Measurements from ENCODE around the gene RXRB. TPM values are rescaled to one million over a fixed set of nuclear protein-coding genes. Genes with fewer than 3 reads are reported as not detected.

RXRB gene
- total and polyA plus RNA-seq, 2 of the 13 experiments (the other 11 are each of a cell fraction or from before 2014, with no cell fraction given) = 26.7 to 55.7 TPM

DNA sequence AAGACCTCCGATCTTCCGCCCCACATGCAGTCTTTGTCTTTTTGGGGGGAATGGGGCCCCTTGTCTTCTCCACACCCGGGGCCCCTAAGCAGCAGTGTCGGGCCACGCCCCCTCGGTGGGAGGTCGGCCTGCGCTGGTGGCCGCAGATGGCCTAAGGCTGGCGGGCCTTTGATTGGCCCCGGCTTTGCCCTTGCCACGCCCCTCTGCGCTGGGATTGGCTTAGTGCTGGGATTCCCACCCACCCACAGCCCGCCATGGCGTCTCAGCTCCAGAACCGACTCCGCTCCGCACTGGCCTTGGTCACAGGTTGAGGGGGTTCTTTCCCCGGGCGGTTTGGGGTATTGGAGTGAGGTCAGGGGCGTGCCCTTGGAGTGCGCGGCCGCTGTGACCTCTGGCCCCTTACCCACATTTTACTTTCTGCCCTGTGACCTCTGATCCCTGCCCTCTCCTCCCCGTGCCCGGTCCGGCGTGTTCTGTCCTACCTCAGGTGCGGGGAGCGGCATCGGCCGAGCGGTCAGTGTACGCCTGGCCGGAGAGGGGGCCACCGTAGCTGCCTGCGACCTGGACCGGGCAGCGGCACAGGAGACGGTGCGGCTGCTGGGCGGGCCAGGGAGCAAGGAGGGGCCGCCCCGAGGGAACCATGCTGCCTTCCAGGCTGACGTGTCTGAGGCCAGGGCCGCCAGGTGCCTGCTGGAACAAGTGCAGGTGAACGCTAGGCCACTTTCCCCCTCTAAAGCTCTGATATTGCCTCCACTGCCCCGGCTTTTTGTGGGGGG is 4.1 kb upstream of the RXRB start, which contains the start of gene HSD17B8 (continued):
- TF ChIP-seq, protein P1, sequence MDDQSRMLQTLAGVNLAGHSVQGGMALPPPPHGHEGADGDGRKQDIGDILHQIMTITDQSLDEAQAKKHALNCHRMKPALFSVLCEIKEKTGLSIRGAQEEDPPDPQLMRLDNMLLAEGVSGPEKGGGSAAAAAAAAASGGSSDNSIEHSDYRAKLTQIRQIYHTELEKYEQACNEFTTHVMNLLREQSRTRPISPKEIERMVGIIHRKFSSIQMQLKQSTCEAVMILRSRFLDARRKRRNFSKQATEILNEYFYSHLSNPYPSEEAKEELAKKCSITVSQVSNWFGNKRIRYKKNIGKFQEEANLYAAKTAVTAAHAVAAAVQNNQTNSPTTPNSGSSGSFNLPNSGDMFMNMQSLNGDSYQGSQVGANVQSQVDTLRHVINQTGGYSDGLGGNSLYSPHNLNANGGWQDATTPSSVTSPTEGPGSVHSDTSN (CRISPR knock-in tag; IDR thresholded peaks at IDR 0.05; ENCODE audit: borderline replicate concordance) = no peak
- no peak for TF ChIP-seq ZNF121 (CRISPR knock-in tag; IDR thresholded peaks at IDR 0.05)
- TF ChIP-seq SYNCRIP (IDR thresholded peaks at IDR 0.05; ENCODE audit: insufficient read depth, low read depth, low read length) = no peak
- TF ChIP-seq, protein P2, sequence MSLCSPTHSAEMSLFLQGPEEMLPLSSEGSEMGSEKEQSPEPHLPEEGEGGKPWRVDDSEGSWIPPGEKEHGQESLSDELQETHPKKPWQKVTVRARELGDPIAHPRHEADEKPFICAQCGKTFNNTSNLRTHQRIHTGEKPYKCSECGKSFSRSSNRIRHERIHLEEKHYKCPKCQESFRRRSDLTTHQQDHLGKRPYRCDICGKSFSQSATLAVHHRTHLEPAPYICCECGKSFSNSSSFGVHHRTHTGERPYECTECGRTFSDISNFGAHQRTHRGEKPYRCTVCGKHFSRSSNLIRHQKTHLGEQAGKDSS (CRISPR knock-in tag; IDR thresholded peaks at IDR 0.05; ENCODE audit: borderline replicate concordance, low read depth) = peak; percentile 81; the same call in 1 of the 2 replicates
- TF ChIP-seq, protein P3, sequence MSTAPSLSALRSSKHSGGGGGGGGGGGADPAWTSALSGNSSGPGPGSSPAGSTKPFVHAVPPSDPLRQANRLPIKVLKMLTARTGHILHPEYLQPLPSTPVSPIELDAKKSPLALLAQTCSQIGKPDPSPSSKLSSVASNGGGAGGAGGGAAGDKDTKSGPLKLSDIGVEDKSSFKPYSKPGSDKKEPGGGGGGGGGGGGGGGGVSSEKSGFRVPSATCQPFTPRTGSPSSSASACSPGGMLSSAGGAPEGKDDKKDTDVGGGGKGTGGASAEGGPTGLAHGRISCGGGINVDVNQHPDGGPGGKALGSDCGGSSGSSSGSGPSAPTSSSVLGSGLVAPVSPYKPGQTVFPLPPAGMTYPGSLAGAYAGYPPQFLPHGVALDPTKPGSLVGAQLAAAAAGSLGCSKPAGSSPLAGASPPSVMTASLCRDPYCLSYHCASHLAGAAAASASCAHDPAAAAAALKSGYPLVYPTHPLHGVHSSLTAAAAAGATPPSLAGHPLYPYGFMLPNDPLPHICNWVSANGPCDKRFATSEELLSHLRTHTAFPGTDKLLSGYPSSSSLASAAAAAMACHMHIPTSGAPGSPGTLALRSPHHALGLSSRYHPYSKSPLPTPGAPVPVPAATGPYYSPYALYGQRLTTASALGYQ (CRISPR knock-in tag; IDR thresholded peaks at IDR 0.05) = peak; percentile 72; the same call in 1 of the 2 replicates
- TF ChIP-seq TRIM24 (CRISPR knock-in tag; IDR thresholded peaks at IDR 0.05) = no peak
- peak; percentile 71; the same call in 1 of the 2 replicates for TF ChIP-seq DR1 (CRISPR knock-in tag; IDR thresholded peaks at IDR 0.05)
- no peak for TF ChIP-seq PLRG1 (conservative IDR thresholded peaks at IDR 0.05)
- TF ChIP-seq, protein P4, sequence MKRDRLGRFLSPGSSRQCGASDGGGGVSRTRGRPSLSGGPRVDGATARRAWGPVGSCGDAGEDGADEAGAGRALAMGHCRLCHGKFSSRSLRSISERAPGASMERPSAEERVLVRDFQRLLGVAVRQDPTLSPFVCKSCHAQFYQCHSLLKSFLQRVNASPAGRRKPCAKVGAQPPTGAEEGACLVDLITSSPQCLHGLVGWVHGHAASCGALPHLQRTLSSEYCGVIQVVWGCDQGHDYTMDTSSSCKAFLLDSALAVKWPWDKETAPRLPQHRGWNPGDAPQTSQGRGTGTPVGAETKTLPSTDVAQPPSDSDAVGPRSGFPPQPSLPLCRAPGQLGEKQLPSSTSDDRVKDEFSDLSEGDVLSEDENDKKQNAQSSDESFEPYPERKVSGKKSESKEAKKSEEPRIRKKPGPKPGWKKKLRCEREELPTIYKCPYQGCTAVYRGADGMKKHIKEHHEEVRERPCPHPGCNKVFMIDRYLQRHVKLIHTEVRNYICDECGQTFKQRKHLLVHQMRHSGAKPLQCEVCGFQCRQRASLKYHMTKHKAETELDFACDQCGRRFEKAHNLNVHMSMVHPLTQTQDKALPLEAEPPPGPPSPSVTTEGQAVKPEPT (CRISPR knock-in tag; IDR thresholded peaks at IDR 0.05; ENCODE audit: low read depth) = peak; percentile 28; the same call in 1 of the 2 replicates
- TF ChIP-seq ZNF160 (CRISPR knock-in tag; IDR thresholded peaks at IDR 0.05) = peak; percentile 68; the same call in 1 of the 2 replicates
- no peak for TF ChIP-seq ZNF850 (CRISPR knock-in tag; conservative IDR thresholded peaks at IDR 0.05)
- TF ChIP-seq, protein P5, sequence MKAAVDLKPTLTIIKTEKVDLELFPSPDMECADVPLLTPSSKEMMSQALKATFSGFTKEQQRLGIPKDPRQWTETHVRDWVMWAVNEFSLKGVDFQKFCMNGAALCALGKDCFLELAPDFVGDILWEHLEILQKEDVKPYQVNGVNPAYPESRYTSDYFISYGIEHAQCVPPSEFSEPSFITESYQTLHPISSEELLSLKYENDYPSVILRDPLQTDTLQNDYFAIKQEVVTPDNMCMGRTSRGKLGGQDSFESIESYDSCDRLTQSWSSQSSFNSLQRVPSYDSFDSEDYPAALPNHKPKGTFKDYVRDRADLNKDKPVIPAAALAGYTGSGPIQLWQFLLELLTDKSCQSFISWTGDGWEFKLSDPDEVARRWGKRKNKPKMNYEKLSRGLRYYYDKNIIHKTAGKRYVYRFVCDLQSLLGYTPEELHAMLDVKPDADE (CRISPR knock-in tag; IDR thresholded peaks at IDR 0.05) = 0 out of 2 replicates have a peak, but pooled peaks have one; percentile 49
- no peak for TF ChIP-seq ZNF33A (CRISPR knock-in tag; IDR thresholded peaks at IDR 0.05; ENCODE audit: borderline replicate concordance)
- peak; percentile 84 for TF ChIP-seq ZC3H4 (CRISPR knock-in tag; IDR thresholded peaks at IDR 0.05; ENCODE audit: borderline replicate concordance)
- peak; percentile 84; the same call in 1 of the 2 replicates for TF ChIP-seq ZBTB8A (CRISPR knock-in tag; IDR thresholded peaks at IDR 0.05; ENCODE audit: borderline replicate concordance, low read depth)
- peak; percentile 88; the same call in 1 of the 2 replicates for TF ChIP-seq RARG (CRISPR knock-in tag; IDR thresholded peaks at IDR 0.05; ENCODE audit: low read depth)
- TF ChIP-seq, protein P6, sequence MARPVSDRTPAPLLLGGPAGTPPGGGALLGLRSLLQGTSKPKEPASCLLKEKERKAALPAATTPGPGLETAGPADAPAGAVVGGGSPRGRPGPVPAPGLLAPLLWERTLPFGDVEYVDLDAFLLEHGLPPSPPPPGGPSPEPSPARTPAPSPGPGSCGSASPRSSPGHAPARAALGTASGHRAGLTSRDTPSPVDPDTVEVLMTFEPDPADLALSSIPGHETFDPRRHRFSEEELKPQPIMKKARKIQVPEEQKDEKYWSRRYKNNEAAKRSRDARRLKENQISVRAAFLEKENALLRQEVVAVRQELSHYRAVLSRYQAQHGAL (CRISPR knock-in tag; IDR thresholded peaks at IDR 0.05; ENCODE audit: not compliant biosample characterization) = peak; percentile 81
- TF ChIP-seq, protein P7, sequence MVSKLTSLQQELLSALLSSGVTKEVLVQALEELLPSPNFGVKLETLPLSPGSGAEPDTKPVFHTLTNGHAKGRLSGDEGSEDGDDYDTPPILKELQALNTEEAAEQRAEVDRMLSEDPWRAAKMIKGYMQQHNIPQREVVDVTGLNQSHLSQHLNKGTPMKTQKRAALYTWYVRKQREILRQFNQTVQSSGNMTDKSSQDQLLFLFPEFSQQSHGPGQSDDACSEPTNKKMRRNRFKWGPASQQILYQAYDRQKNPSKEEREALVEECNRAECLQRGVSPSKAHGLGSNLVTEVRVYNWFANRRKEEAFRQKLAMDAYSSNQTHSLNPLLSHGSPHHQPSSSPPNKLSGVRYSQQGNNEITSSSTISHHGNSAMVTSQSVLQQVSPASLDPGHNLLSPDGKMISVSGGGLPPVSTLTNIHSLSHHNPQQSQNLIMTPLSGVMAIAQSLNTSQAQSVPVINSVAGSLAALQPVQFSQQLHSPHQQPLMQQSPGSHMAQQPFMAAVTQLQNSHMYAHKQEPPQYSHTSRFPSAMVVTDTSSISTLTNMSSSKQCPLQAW (CRISPR knock-in tag; IDR thresholded peaks at IDR 0.05) = no peak
